OCI-LY7 (cell line): ENCODE data around the gene DAPK1. TPM values are rescaled to one million over a fixed set of nuclear protein-coding genes. Genes with fewer than 3 reads are reported as not detected.

Experiments
- BruUV-seq: library from RNA; stranded (reverse); fragments of 400-500 nt; replicated peaks from 2 replicates; lab custom pipeline; 2021; lab: Mats Ljungman, UMichigan
- CTCF ChIA-PET: fragments of 300-600 bp; sonication (Branson Sonifier 250); formaldehyde crosslinking; loops from one replicate; lab custom pipeline; 2022; ENCODE audit warnings: antibody characterized with exemption; ENCODE audit not compliant: unreplicated experiment; lab: Charles Lee
- POLR2A ChIA-PET: fragments of 300-600 bp; sonication (Branson Sonifier 250); formaldehyde crosslinking; loops from one replicate; lab custom pipeline; 2022; ENCODE audit warnings: antibody characterized with exemption; lab: Charles Lee
- DNase-seq: peaks from one replicate; pipeline ENCODE4 v3.0.0-alpha.2; 2015; ENCODE audit warnings: low spot score
- H2AFZ ChIP-seq: fragments of 200-600 bp; sonication (generic), shearing (Covaris generic); 2 replicates; pipeline ENCODE4 v1.6.1; 2014; ENCODE audit warnings: mild to moderate bottlenecking, antibody characterized with exemption, low read length, moderate library complexity
- H3K27ac ChIP-seq: fragments of 200-600 bp; sonication (generic); 2 replicates; pipeline ENCODE4 v1.5.1; 2014; ENCODE audit warnings: mixed run types, low read depth, mild to moderate bottlenecking, moderate library complexity, low read length, inconsistent platforms; ENCODE audit not compliant: poor library complexity, severe bottlenecking
- H3K36me3 ChIP-seq: fragments of 200-600 bp; sonication (generic); 2 replicates; pipeline ENCODE4 v1.6.1; 2014; ENCODE audit warnings: mild to moderate bottlenecking, antibody characterized with exemption, low read length, moderate library complexity, mixed read lengths; ENCODE audit not compliant: insufficient read depth
- H3K4me1 ChIP-seq: fragments of 200-600 bp; sonication (generic); 2 replicates; pipeline ENCODE4 v1.5.1; 2014; ENCODE audit warnings: mild to moderate bottlenecking, low read length; ENCODE audit not compliant: insufficient read depth, poor library complexity, severe bottlenecking
- H3K4me2 ChIP-seq: fragments of 200-600 bp; sonication (generic); 2 replicates; pipeline ENCODE4 v1.6.1; 2014; ENCODE audit warnings: mild to moderate bottlenecking, low read length
- H3K4me3 ChIP-seq: fragments of 200-600 bp; sonication (generic); 2 replicates; pipeline ENCODE4 v1.5.1; 2014; ENCODE audit warnings: mild to moderate bottlenecking, low read depth, low read length; ENCODE audit not compliant: poor library complexity, severe bottlenecking
- H3K79me2 ChIP-seq: fragments of 200-600 bp; sonication (generic); 2 replicates; pipeline ENCODE4 v1.6.1; 2016; ENCODE audit warnings: low read depth, mild to moderate bottlenecking, low read length, moderate library complexity, mixed read lengths; ENCODE audit not compliant: insufficient read depth
- H3K9me2 ChIP-seq: fragments of 200-600 bp; sonication (generic); 2 replicates; pipeline ENCODE4 v1.6.1; 2016; ENCODE audit warnings: mild to moderate bottlenecking, low read length, mixed read lengths; ENCODE audit not compliant: insufficient read depth
- H3K9me3 ChIP-seq: fragments of 200-600 bp; sonication (generic); 2 replicates; pipeline ENCODE4 v1.6.1; 2014; ENCODE audit warnings: mild to moderate bottlenecking, mixed run types, low read length, mixed read lengths
- H4K20me1 ChIP-seq: fragments of 200-600 bp; sonication (generic); 2 replicates; pipeline ENCODE4 v1.6.1; 2014; ENCODE audit warnings: mild to moderate bottlenecking, antibody characterized with exemption, low read length, moderate library complexity, mixed read lengths; ENCODE audit not compliant: insufficient read depth
- EZH2phosphoT487 ChIP-seq: fragments of 200-600 bp; sonication (generic); IDR thresholded peaks from 2 replicates; pipeline ENCODE4 v1.6.1; 2018; ENCODE audit warnings: low read depth, borderline replicate concordance, mild to moderate bottlenecking, mixed run types, antibody characterized with exemption, low read length, moderate library complexity, mixed read lengths
- intact Hi-C: fragments of 100-400 bp; cut with micrococcal nuclease; formaldehyde crosslinking; loops from one replicate; pipeline ENCODE4 v1.10.0; 2022; ENCODE audit not compliant: unreplicated experiment
- total RNA-seq, 2 experiments: library from RNA; depleted of rRNA in 1 of 2; stranded (reverse); fragments of >200 nt in 1 of 2; shearing (Covaris generic) in 1 of 2; gene quantifications; 2 replicates each; pipeline ENCODE4 v1.2.3, GENCODE V29; 2014 to 2022
- TF ChIP-seq, protein P1 (sequence below): fragments of 200-600 bp; sonication (generic); conservative IDR thresholded peaks from 2 replicates; pipeline ENCODE4 v1.5.1; 2014; ENCODE audit warnings: mild to moderate bottlenecking, antibody characterized with exemption, low read length, moderate library complexity, mixed read lengths

Gene DAPK1
- total RNA-seq, 2 experiments from 2014 or later, result 0.25 to 3.5 TPM

DNA sequence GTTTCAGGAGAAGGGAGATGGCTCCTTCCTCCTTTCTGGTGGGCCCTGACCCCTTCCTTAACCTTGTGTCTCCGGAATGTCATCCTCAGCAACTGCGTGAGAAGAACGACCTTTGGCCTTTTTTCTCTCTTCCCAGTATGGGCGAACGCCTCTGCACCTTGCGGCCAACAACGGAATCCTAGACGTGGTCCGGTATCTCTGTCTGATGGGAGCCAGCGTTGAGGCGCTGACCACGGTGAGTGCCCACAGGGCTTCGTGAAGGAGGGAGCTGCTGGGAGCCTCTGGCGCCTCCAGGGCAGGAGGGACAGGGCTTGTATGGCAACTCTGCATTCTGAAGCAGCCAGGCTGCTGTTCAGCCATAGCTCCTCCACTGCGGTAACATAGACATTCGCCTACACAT, 160.2 kb downstream of the DAPK1 start:
- TF ChIP-seq, protein P1, sequence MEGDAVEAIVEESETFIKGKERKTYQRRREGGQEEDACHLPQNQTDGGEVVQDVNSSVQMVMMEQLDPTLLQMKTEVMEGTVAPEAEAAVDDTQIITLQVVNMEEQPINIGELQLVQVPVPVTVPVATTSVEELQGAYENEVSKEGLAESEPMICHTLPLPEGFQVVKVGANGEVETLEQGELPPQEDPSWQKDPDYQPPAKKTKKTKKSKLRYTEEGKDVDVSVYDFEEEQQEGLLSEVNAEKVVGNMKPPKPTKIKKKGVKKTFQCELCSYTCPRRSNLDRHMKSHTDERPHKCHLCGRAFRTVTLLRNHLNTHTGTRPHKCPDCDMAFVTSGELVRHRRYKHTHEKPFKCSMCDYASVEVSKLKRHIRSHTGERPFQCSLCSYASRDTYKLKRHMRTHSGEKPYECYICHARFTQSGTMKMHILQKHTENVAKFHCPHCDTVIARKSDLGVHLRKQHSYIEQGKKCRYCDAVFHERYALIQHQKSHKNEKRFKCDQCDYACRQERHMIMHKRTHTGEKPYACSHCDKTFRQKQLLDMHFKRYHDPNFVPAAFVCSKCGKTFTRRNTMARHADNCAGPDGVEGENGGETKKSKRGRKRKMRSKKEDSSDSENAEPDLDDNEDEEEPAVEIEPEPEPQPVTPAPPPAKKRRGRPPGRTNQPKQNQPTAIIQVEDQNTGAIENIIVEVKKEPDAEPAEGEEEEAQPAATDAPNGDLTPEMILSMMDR, result no peak
- no peak for TF ChIP-seq EZH2phosphoT487

GRCh38 chr9:87658511-87658910, 160.8 kb downstream of the DAPK1 start:
- H3K27ac ChIP-seq, result no peak overlapping the region
- no TSS peak for BruUV-seq
- no peaks in the 10 kb centered on the region for H3K9me3 ChIP-seq
- no peaks in the 10 kb centered on the region for H4K20me1 ChIP-seq
- no peak overlapping the region for H3K4me3 ChIP-seq
- intact Hi-C loops, result no loop called here
- ChIA-PET CTCF (no interaction called here), POLR2A (no interaction called here)
- no peak overlapping the region for H3K4me2 ChIP-seq
- no peaks in the 10 kb centered on the region for H3K9me2 ChIP-seq
- no peak overlapping the region for H2AFZ ChIP-seq
- H3K4me1 ChIP-seq, result peaks cover 6% of the 10 kb centered on the region
- TF ChIP-seq EZH2phosphoT487, result no peak
- TF ChIP-seq, protein P1, result no peak
- no peaks in the 10 kb centered on the region for H3K79me2 ChIP-seq
- no peak for DNase-seq
- H3K36me3 ChIP-seq, result no peaks in the 10 kb centered on the region

More for the DNA sequence above, 160.2 kb downstream of the DAPK1 start:
- H3K36me3 ChIP-seq, result no peaks in the 10 kb centered on the region
- no peak overlapping the region for H3K4me3 ChIP-seq
- H4K20me1 ChIP-seq, result no peaks in the 10 kb centered on the region
- ChIA-PET CTCF (no interaction called here), POLR2A (no interaction called here)
- intact Hi-C loops, result no loop called here
- peaks cover under 1% of the 10 kb centered on the region for H3K4me1 ChIP-seq
- no peaks in the 10 kb centered on the region for H3K9me2 ChIP-seq
- H3K9me3 ChIP-seq, result no peaks in the 10 kb centered on the region
- no peak overlapping the region for H3K27ac ChIP-seq
- no peak overlapping the region for H3K4me2 ChIP-seq
- no TSS peak for BruUV-seq
- H3K79me2 ChIP-seq, result no peaks in the 10 kb centered on the region
- no peak for DNase-seq
- H2AFZ ChIP-seq, result no peak overlapping the region

GRCh38 chr9:87659534-87660419, 162.1 kb downstream of the DAPK1 start:
- Histone ChIP-seq H3K4me1 (peaks cover 7% of the 10 kb centered on the region), H3K36me3 (no peaks in the 10 kb centered on the region), H3K4me2 (no peak overlapping the region), H3K9me3 (no peaks in the 10 kb centered on the region), H3K79me2 (no peaks in the 10 kb centered on the region), H2AFZ (no peak overlapping the region), H3K9me2 (no peaks in the 10 kb centered on the region), H4K20me1 (no peaks in the 10 kb centered on the region), H3K4me3 (no peak overlapping the region), H3K27ac (no peak overlapping the region)
- DNase-seq, result no peak
- no TSS peak for BruUV-seq
- intact Hi-C loops, result no loop called here
- CTCF ChIA-PET, result no interaction called here
- TF ChIP-seq, protein P1, result no peak
- no peak for TF ChIP-seq EZH2phosphoT487
- POLR2A ChIA-PET, result interaction anchor here (1.0 kb wide), 1 partner anchor 334 kb away, joined by 4 read pairs; no protein-coding TSS in a partner anchor
